ENCODE results near the gene SYNPO.

SYNPO gene

DNA sequence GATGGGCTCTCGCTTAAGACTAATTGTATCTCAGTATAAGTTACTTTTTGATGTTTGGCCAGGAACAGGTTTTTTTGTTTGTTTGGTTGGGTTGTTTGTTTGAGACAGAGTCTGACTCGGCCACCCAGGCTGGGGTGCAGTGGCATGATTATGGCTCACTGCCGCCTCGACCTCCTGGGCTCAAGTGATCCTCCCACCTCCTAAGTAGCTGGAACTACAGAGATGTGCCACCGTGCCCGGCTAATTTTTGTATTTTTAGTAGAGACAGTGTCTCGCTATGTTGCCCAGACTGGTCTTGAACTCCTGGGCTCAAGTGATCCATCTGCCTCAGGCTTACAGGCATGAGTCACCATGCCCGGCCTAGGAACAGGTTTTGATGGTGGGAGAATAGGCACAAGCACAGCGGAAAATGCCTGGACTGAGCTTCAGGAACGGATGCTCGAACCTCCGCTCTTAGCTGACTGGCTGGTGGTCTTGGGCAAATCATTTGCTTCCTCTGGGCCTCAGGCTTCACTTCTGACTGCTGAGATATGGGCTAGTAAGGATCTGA is 11.4 kb upstream of the SYNPO start:
- no peak overlapping the region for H3K27ac ChIP-seq (ENCODE audit: low read depth, low read length)
- H3K27me3 ChIP-seq (ENCODE audit: control insufficient read depth in 1 of 2, insufficient read depth in 2 of 2, low read length in 2 of 2): peaks cover 0 to 9% of the 10 kb centered on the region in 2 donors
- no peak overlapping the region for H3K4me3 ChIP-seq (ENCODE audit: low read depth in 1 of 2, low read length in 2 of 2)
- no peak overlapping the region for H3K9ac ChIP-seq (ENCODE audit: low read length)
- peaks cover 31% of the 10 kb centered on the region for H3K4me1 ChIP-seq (ENCODE audit: insufficient read depth, low read length)
- H3K9me3 ChIP-seq (ENCODE audit: low read length): no peaks in the 10 kb centered on the region
- H3K36me3 ChIP-seq (ENCODE audit: insufficient read depth, low read length): no peaks in the 10 kb centered on the region

DNA sequence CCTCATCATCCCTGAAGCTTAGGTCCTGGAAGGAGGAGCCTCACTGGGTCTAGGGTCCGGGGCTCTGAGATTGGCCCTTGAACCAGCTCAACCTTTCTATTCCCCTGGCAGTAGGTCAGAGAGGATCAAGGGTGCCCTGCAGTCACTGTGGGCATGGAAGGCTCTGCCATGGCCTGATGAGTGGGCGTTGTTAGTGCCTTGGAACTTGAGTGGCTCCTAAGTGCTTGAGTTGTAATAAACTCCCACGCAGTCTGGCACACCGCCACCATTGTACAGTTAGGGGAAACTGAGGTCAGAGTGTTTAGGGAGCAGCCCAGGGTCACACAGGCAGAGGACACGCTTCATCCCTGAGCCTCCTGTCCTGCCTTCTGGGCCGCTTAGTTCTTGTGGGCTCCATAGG is 10.4 kb upstream of the SYNPO start:
- Histone ChIP-seq H3K36me3 (ENCODE audit: insufficient read depth, low read length) (no peaks in the 10 kb centered on the region), H3K27ac (ENCODE audit: low read depth, low read length) (no peak overlapping the region), H3K9me3 (ENCODE audit: low read length) (no peaks in the 10 kb centered on the region), H3K9ac (ENCODE audit: low read length) (no peak overlapping the region), H3K27me3 (ENCODE audit: control insufficient read depth in 1 of 2, insufficient read depth in 2 of 2, low read length in 2 of 2) (peaks cover 0 to 6% of the 10 kb centered on the region in 2 donors), H3K4me3 (ENCODE audit: low read depth in 1 of 2, low read length in 2 of 2) (no peak overlapping the region), H3K4me1 (ENCODE audit: insufficient read depth, low read length) (peaks cover 29% of the 10 kb centered on the region)

DNA sequence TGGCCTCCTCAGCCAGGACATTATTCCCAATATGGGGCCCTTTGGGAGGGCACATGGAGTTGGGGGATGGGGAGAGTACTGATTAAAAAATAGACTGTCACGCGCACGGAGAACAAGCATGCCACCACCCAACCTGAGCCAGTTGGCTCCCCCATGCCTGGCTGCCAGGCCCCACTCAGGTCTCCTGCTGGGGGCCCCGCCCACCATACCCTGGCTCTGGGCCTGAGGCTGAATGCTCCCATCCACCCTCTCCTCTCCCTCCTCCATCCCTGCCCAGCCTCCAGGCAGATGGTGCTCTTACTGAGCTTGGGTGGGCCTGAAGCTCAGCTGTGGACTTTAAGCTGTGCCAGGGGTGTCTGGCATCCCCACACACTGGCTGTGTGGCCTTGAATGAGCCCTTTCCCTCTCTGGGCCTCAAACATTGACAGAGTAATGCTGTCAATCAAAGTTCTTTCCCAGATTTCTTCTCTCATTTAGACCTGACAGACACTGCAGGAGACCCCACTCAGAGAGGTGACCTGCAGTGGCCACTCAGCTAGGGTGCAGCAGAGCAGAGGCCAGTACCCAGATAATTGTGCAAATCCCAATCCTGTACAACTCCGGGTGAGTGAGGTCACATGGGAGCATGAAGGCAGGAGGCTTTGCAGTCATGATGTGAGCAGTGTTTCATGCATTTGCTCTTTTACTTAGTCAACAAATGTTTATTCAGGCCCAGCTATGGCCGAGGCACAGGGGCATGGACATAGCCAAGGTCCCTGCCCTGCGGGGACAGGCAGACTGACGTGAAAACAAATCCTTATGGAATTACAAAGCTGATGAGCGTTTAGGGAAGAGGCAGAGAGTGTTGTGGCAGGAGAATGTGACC is 9.8 kb upstream of the SYNPO start:
- Histone ChIP-seq H3K27me3 (ENCODE audit: control insufficient read depth in 1 of 2, insufficient read depth in 2 of 2, low read length in 2 of 2) (no peaks in the 10 kb centered on the region), H3K9ac (ENCODE audit: low read length) (no peak overlapping the region), H3K36me3 (ENCODE audit: insufficient read depth, low read length) (no peaks in the 10 kb centered on the region), H3K4me3 (ENCODE audit: low read depth in 1 of 2, low read length in 2 of 2) (no peak overlapping the region), H3K4me1 (ENCODE audit: insufficient read depth, low read length) (peaks cover 24% of the 10 kb centered on the region), H3K9me3 (ENCODE audit: low read length) (no peaks in the 10 kb centered on the region), H3K27ac (ENCODE audit: low read depth, low read length) (no peak overlapping the region)

DNA sequence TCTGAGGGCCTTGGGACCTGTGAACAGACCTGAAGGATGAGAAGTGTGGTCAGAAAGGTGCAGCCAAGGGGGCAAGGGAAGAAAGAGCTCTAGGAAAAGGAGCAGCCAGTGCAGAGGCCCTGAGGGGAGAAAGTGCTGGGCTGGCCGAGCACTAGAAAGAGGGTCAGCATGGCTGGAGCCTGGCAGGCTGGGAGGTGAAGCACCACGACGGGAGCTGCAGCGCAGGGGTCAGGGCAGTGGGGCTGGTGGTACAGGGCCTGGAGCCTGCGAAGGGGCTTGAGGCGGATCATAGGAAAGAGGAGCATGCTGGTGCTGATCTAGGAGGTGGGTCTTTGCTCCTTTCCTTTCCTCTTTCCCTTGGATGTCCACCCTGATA is 9.1 kb upstream of the SYNPO start:
- no peak overlapping the region for H3K9ac ChIP-seq (ENCODE audit: low read length)
- H3K4me1 ChIP-seq (ENCODE audit: insufficient read depth, low read length): peaks cover 24% of the 10 kb centered on the region
- no peak overlapping the region for H3K27ac ChIP-seq (ENCODE audit: low read depth, low read length)
- H3K4me3 ChIP-seq (ENCODE audit: low read depth in 1 of 2, low read length in 2 of 2): no peak overlapping the region
- H3K36me3 ChIP-seq (ENCODE audit: insufficient read depth, low read length): no peaks in the 10 kb centered on the region
- H3K27me3 ChIP-seq (ENCODE audit: control insufficient read depth in 1 of 2, insufficient read depth in 2 of 2, low read length in 2 of 2): no peaks in the 10 kb centered on the region
- no peaks in the 10 kb centered on the region for H3K9me3 ChIP-seq (ENCODE audit: low read length)

DNA sequence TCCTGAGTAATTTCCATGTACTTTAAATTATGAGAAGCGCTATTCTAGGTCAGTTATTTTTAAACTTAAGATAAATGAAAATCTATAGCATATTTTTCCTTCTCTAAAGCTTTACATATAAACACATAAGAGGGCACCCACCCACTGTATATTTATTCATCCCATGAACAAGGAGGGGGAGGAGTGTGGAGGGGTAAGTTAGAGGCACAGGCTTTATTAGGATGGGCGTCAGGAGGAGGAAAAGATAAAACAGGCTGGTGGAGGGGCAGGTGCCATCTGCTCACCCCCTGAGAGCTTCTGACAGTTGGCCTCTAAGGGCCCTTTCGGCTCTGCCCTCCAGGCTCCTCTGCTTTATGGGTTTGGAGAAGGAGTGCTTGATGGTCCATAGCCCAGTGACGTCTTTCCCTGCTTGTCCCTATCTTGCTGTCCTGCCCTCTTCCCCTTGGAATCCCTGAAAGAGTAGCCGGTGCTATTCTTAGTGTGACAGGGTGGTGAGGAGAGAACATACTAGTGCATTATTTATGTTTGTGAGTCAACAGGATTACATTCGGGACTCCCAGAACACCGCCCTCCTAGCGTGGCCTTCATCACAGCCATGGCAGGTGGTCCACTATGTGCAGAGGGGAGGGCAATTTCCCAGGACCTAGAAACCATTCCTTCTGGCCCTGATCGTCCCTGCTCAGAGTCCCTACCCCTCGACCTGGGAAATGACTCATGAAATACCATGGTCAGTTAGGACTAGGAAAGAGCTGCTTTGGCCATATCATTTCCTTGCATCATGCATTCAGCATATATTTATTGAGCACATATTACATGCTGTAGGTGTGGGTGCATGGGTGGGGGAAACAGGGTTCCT is 7.9 kb upstream of the SYNPO start:
- no peaks in the 10 kb centered on the region for H3K27me3 ChIP-seq (ENCODE audit: control insufficient read depth in 1 of 2, insufficient read depth in 2 of 2, low read length in 2 of 2)
- no peak overlapping the region for H3K27ac ChIP-seq (ENCODE audit: low read depth, low read length)
- H3K9me3 ChIP-seq (ENCODE audit: low read length): no peaks in the 10 kb centered on the region
- H3K4me3 ChIP-seq (ENCODE audit: low read depth in 1 of 2, low read length in 2 of 2): no peak overlapping the region
- no peaks in the 10 kb centered on the region for H3K36me3 ChIP-seq (ENCODE audit: insufficient read depth, low read length)
- peaks cover 20% of the 10 kb centered on the region for H3K4me1 ChIP-seq (ENCODE audit: insufficient read depth, low read length)
- H3K9ac ChIP-seq (ENCODE audit: low read length): no peak overlapping the region

DNA sequence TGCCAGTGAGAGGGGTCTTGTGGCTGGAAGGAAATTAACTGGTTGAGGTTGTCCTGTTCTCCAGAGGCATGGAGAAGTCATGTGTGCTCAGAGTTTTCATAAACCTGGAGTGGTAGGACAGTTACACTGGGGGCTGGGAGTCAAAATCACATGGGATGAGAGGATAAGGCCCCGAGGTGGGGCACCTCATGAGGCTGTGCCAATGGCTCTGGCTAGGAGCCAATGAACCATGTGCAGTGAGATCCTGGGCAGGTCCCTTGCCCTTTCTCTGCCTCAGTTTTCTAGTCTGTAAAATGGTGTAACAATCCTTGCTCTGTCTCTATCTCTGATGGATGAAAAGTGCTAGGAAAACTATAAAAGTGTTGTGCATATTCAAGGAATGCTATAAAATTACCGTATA is 7.0 kb upstream of the SYNPO start:
- H3K4me3 ChIP-seq (ENCODE audit: low read depth in 1 of 2, low read length in 2 of 2): no peak overlapping the region

DNA sequence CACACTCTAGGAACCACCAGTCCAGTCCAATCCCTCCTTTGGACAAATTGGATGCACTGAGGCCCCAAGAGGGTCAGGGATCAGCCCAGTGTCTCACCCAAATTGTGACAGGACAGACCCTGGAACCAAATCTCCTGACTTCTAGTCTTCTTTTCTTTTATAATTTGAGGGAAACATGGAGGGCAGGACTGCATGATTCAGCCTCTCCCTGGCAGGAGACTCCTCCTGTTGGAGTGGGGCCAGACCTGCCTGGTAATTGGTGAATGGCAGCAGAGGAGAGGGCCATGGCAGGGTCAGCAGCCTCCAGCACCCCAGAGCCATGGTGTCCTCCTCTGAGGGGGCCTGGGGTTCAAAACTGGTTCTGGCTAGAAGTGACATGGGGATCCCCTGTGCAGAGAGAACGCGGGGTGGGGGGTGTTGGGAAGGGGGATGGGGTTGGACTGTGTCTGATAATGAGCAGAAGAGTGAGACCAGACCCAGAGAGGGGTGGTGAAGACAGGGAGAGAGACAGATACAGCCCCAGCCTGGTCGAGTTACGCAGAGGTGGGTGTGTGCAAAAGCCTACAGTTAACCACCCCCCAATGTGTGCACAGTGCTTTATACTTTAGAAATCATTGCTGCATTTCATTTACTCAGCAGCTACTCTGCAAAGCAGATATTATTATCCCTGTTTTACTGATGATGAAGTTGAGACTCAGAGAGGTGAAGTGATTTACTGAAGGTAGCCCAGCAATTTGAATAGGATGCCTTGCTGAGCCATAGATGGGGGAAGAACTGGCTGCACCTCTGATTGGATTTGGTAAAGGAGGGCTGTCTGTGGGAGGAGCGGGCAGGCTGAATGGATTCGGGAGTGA is 3.8 kb upstream of the SYNPO start:
- no peaks in the 10 kb centered on the region for H3K9me3 ChIP-seq (ENCODE audit: low read length)
- no peak overlapping the region for H3K27ac ChIP-seq (ENCODE audit: low read depth, low read length)
- no peaks in the 10 kb centered on the region for H3K27me3 ChIP-seq (ENCODE audit: control insufficient read depth in 1 of 2, insufficient read depth in 2 of 2, low read length in 2 of 2)
- no peaks in the 10 kb centered on the region for H3K36me3 ChIP-seq (ENCODE audit: insufficient read depth, low read length)
- H3K4me1 ChIP-seq (ENCODE audit: insufficient read depth, low read length): peaks cover 47% of the 10 kb centered on the region
- no peak overlapping the region for H3K4me3 ChIP-seq (ENCODE audit: low read depth in 1 of 2, low read length in 2 of 2)
- no peak overlapping the region for H3K9ac ChIP-seq (ENCODE audit: low read length)

More for the DNA sequence above, 7.0 kb upstream of the SYNPO start:
- Histone ChIP-seq H3K4me1 (ENCODE audit: insufficient read depth, low read length) (peaks cover 22% of the 10 kb centered on the region), H3K9ac (ENCODE audit: low read length) (no peak overlapping the region), H3K36me3 (ENCODE audit: insufficient read depth, low read length) (no peaks in the 10 kb centered on the region), H3K27ac (ENCODE audit: low read depth, low read length) (no peak overlapping the region), H3K9me3 (ENCODE audit: low read length) (no peaks in the 10 kb centered on the region), H3K27me3 (ENCODE audit: control insufficient read depth in 1 of 2, insufficient read depth in 2 of 2, low read length in 2 of 2) (no peaks in the 10 kb centered on the region)

DNA sequence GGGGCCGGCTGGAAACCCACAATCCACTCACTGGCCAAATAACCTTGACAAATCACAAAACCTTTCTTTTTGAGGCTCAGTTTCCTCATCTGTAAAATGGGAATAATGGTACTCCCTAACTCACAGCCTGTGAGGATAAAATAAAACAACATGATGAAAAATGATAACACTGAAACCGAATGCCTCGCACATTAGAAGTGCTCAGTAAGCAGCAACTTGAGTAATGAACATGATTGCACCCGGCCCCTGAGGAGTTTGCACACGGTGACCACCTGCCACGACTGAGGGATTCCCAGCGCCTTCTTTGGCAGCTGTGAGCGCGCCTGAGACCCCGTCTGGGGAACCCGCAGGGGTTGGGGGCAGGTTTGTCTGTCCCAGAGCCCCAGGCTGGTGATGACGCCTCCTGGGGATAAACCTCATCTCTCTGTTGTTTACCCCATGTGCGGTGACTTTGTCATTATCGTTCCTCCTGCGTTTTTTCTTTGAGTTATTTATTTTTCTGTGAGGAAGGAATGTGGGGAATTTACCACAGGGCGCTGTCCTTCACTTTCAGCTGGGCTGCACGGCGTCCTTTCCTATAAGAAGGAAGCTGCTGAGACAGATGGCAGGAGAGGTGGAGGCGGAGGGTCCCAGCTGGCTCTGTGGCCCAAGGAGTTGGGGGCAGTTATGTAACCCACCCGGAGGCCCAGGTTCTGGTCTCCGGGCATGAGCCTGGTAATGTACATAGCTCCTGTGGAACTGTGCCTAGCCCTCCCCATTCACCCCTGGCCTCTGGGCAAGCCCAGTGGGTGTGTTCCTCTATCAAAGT is 3.0 kb upstream of the SYNPO start:
- Histone ChIP-seq H3K9me3 (ENCODE audit: low read length) (no peaks in the 10 kb centered on the region), H3K9ac (ENCODE audit: low read length) (no peak overlapping the region), H3K27ac (ENCODE audit: low read depth, low read length) (no peak overlapping the region), H3K4me1 (ENCODE audit: insufficient read depth, low read length) (peaks cover 55% of the 10 kb centered on the region), H3K36me3 (ENCODE audit: insufficient read depth, low read length) (no peaks in the 10 kb centered on the region), H3K4me3 (ENCODE audit: low read depth in 1 of 2, low read length in 2 of 2) (no peak overlapping the region), H3K27me3 (ENCODE audit: control insufficient read depth in 1 of 2, insufficient read depth in 2 of 2, low read length in 2 of 2) (no peaks in the 10 kb centered on the region)

DNA sequence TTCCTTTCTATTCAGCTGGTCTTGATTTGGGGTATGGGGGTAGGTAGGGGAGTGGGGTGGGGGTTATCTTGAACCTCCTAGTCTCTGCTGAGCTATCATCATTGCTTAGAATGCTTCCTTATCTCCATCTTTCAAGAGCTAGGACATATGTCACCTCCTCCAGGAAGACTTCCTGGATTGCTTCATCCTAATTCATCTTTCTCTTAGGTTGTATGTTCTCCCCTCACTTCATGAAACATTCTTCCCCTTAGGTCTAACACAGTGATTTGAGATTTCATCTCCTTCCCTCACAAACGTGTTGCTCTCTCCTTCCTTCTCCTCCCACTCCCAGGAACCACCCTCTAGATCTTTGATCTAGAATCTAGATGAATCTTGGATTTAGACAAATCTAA is 2.4 kb upstream of the SYNPO start:
- Histone ChIP-seq H3K9me3 (ENCODE audit: low read length) (no peaks in the 10 kb centered on the region), H3K27me3 (ENCODE audit: control insufficient read depth in 1 of 2, insufficient read depth in 2 of 2, low read length in 2 of 2) (no peaks in the 10 kb centered on the region), H3K9ac (ENCODE audit: low read length) (no peak overlapping the region), H3K36me3 (ENCODE audit: insufficient read depth, low read length) (no peaks in the 10 kb centered on the region), H3K4me3 (ENCODE audit: low read depth in 1 of 2, low read length in 2 of 2) (no peak overlapping the region), H3K27ac (ENCODE audit: low read depth, low read length) (no peak overlapping the region), H3K4me1 (ENCODE audit: insufficient read depth, low read length) (peaks cover 61% of the 10 kb centered on the region)

DNA sequence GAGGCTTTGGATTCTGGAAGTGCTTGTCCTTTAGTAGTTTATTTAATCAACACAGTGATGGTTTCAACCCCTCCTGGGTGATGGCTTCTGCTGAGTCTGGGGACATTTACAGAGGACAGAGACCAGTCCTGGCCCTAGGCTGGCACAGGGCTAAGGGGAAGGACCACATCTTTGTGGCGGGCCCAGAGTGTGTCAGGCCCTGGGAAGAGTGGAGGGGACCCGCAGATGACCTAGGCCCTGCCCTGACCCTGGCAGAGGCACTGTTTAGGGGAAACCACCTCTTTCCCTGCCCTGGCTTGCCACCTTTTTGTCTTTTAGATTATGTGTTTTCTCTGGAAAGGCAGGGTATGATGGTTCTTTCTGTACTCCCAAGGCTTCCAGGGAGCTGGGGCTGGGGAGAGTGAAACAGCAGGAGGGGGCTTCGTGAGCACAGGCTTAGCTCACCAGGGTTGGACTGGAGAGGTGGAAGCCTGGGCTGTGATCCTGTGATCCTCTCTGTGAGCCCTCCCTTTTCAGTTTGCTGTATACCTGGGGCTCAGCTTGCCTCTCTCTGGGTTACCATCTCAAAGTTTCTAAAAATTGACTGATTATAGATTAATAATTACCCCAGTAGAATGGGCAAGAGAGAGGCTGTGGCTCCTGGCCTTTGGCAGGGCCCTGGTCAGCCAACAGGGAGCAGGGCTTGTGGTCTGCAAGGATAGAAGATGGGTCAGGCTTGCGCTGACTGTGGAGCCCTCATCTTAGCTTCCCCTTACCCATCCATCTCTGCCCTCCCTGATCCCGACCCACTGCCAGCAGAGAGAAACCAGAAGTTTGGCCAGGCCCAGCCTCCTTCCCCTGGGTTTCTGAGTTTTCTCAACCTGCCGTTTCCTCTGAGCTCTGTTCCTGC is 1.7 kb upstream of the SYNPO start:
- no peak overlapping the region for H3K9ac ChIP-seq (ENCODE audit: low read length)
- no peaks in the 10 kb centered on the region for H3K9me3 ChIP-seq (ENCODE audit: low read length)
- no peak overlapping the region for H3K4me3 ChIP-seq (ENCODE audit: low read depth in 1 of 2, low read length in 2 of 2)
- H3K27me3 ChIP-seq (ENCODE audit: control insufficient read depth in 1 of 2, insufficient read depth in 2 of 2, low read length in 2 of 2): no peaks in the 10 kb centered on the region
- H3K4me1 ChIP-seq (ENCODE audit: insufficient read depth, low read length): peaks cover 66% of the 10 kb centered on the region
- H3K36me3 ChIP-seq (ENCODE audit: insufficient read depth, low read length): no peaks in the 10 kb centered on the region
- no peak overlapping the region for H3K27ac ChIP-seq (ENCODE audit: low read depth, low read length)

Measured in muscle layer of colon (tissue), 2 donors.